Mesenchymal stem cell (in vitro differentiated cells and primary cell): Measurements from ENCODE around the gene PKNOX2.
A peak's percentile ranks its signal among the peaks of the same experiment; 100 is the strongest.

Experiments used
- DNase-seq: peaks from one replicate; pipeline ENCODE4 v3.0.0-alpha.2; 2013
- H2AFZ ChIP-seq: one replicate; pipeline ENCODE4 v1.6.1; 2013; ENCODE audit warnings: low read depth, mild to moderate bottlenecking, control low read depth, inconsistent platforms, low read length, moderate library complexity
- H2AK5ac ChIP-seq: 2 replicates; pipeline ENCODE4 v1.6.1; 2013; ENCODE audit warnings: low read length, moderate library complexity, mild to moderate bottlenecking, inconsistent platforms; ENCODE audit not compliant: severe bottlenecking
- H2BK120ac ChIP-seq: one replicate; pipeline ENCODE4 v1.6.1; 2013; ENCODE audit warnings: low read depth, mild to moderate bottlenecking, inconsistent platforms, low read length, moderate library complexity
- H2BK12ac ChIP-seq, 2 experiments: one replicate each; pipeline ENCODE4 v1.6.1; 2013; ENCODE audit warnings: inconsistent platforms in 2 of 2, low read length in 2 of 2, mild to moderate bottlenecking in 2 of 2, moderate library complexity in 2 of 2, control low read depth in 1 of 2
- H2BK15ac ChIP-seq: one replicate; pipeline ENCODE4 v1.6.1; 2013; ENCODE audit warnings: mild to moderate bottlenecking, low read depth, inconsistent platforms; ENCODE audit not compliant: poor library complexity, severe bottlenecking
- H2BK5ac ChIP-seq: 2 replicates; pipeline ENCODE4 v1.6.1; 2013; ENCODE audit warnings: low read depth, mild to moderate bottlenecking, low read length, control low read depth, inconsistent platforms; ENCODE audit not compliant: poor library complexity, severe bottlenecking
- H3K14ac ChIP-seq, 2 experiments: one replicate each; pipeline ENCODE4 v1.6.1; 2013; ENCODE audit warnings: inconsistent platforms in 2 of 2, low read length in 2 of 2, control low read depth in 1 of 2, mild to moderate bottlenecking in 1 of 2, moderate library complexity in 1 of 2
- H3K18ac ChIP-seq, 2 experiments: one replicate each; pipeline ENCODE4 v1.6.1; 2013; ENCODE audit warnings: inconsistent platforms in 2 of 2, low read length in 2 of 2, control low read depth in 1 of 2, low read depth in 1 of 2, mild to moderate bottlenecking in 1 of 2
- H3K23ac ChIP-seq, 2 experiments: one replicate each; pipeline ENCODE4 v1.6.1; 2013; ENCODE audit warnings: inconsistent platforms in 2 of 2, low read length in 2 of 2, mild to moderate bottlenecking in 2 of 2, moderate library complexity in 2 of 2, control low read depth in 1 of 2
- H3K27ac ChIP-seq: 2 replicates; pipeline ENCODE4 v1.5.1; 2013; ENCODE audit warnings: mild to moderate bottlenecking, moderate library complexity, low read length, control low read depth, inconsistent platforms; ENCODE audit not compliant: poor library complexity, severe bottlenecking
- H3K27me3 ChIP-seq, 2 experiments: 2 replicates each; pipeline versions ENCODE4 v1.6.1 to v1.7.0; 2013; ENCODE audit warnings: low read length in 2 of 2, mild to moderate bottlenecking in 2 of 2, moderate library complexity in 2 of 2, control low read depth in 1 of 2, inconsistent platforms in 1 of 2; ENCODE audit not compliant: control insufficient read depth in 1 of 2, insufficient read depth in 1 of 2
- H3K36me3 ChIP-seq, 2 experiments: 2 replicates each; pipeline versions ENCODE4 v1.6.1 to v1.7.0; 2013; ENCODE audit warnings: low read length in 2 of 2, control low read depth in 1 of 2, inconsistent platforms in 1 of 2, low read depth in 1 of 2, mild to moderate bottlenecking in 1 of 2; ENCODE audit not compliant: insufficient read depth in 2 of 2, control insufficient read depth in 1 of 2
- H3K4ac ChIP-seq, 2 experiments: one replicate each; pipeline ENCODE4 v1.6.1; 2013; ENCODE audit warnings: inconsistent platforms in 2 of 2, low read length in 2 of 2, mild to moderate bottlenecking in 2 of 2, moderate library complexity in 2 of 2, control low read depth in 1 of 2, low read depth in 1 of 2
- H3K4me1 ChIP-seq: 2 replicates; pipeline ENCODE4 v1.6.1; 2013; ENCODE audit warnings: low read depth, low read length, control low read depth; ENCODE audit not compliant: control insufficient read depth, insufficient read depth
- H3K4me2 ChIP-seq: 2 replicates; pipeline ENCODE4 v1.6.1; 2013; ENCODE audit warnings: low read length, mild to moderate bottlenecking, inconsistent platforms; ENCODE audit not compliant: poor library complexity, severe bottlenecking
- H3K4me3 ChIP-seq, 2 experiments: 2 replicates each; pipeline versions ENCODE4 v1.5.1 to v1.7.0; 2013; ENCODE audit warnings: low read length in 2 of 2, mild to moderate bottlenecking in 2 of 2, control low read depth in 1 of 2, low read depth in 1 of 2; ENCODE audit not compliant: insufficient read depth in 1 of 2
- H3K79me1 ChIP-seq: replicated peaks from 2 replicates; pipeline ENCODE4 v1.6.1; 2013; ENCODE audit warnings: mild to moderate bottlenecking, control low read depth, low read length, inconsistent platforms; ENCODE audit not compliant: poor library complexity, severe bottlenecking
- H3K9ac ChIP-seq: 2 replicates; pipeline ENCODE4 v1.7.0; 2013; ENCODE audit warnings: mild to moderate bottlenecking, low read length, moderate library complexity
- H3K9me3 ChIP-seq: 2 replicates; pipeline ENCODE4 v1.7.0; 2013; ENCODE audit warnings: mild to moderate bottlenecking, low read length; ENCODE audit not compliant: control insufficient read depth
- H4K8ac ChIP-seq: one replicate; pipeline ENCODE4 v1.6.1; 2013; ENCODE audit warnings: inconsistent platforms, mild to moderate bottlenecking, low read length, moderate library complexity
- H4K91ac ChIP-seq: one replicate; pipeline ENCODE4 v1.6.1; 2013; ENCODE audit warnings: mild to moderate bottlenecking, low read length, inconsistent platforms
- WGBS: methylation state at CpG from one replicate; pipeline ENCODE4 v1.1.7; 2013; ENCODE audit warnings: mixed read lengths; 5-methylcytosine and 5-hydroxymethylcytosine counted together

Gene PKNOX2

DNA sequence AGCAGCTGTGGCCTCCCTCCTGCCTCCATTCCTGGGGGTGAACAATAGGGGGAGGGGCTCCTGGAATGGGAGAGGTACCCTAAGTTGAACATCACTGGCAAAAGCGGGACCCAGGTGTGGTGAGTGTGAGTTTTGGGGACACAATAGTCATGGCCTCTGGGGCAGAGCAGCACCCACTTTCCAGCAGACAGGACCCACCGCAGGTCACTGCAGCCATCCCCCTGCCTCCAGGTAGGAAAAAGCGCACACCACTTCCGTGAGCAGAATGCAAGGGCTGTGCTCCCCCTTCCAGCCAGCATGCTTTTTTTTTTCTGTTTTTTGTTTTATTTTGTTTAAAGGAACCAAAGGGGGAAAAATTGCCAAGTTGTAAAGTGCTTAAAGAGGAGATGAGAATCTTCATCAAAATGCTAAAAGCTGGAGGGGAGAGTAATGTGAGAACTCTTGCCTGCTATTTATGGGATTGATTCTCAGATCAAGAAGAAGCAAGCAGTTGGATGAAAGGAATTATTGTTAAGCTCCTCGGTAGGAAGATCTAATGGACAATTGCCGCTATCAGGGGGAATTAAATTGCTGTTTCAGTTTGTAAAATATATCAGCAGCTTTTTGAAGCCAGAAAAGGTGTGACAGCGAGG is 178.7 kb downstream of the PKNOX2 start:
- Histone ChIP-seq H2BK12ac (peak overlapping the region in 1 of 2 experiments; percentile 21), H3K18ac (peak overlapping the region; percentile 4 to 16), H3K27me3 (peaks cover 0 to 31% of the 10 kb centered on the region in 2 experiments), H3K4me2 (no peak overlapping the region), H2AK5ac (peak overlapping the region; percentile 29), H2BK5ac (no peak overlapping the region), H3K9me3 (no peaks in the 10 kb centered on the region), H3K27ac (peak overlapping the region; percentile 19), H3K14ac (peak overlapping the region in 1 of 2 experiments; percentile 1), H4K91ac (peak overlapping the region; percentile 8), H3K23ac (no peak overlapping the region), H2BK15ac (peak overlapping the region; percentile 36), H3K9ac (no peak overlapping the region), H2AFZ (no peak overlapping the region), H3K36me3 (peaks cover 0 to 23% of the 10 kb centered on the region in 2 experiments), H3K4me3 (no peak overlapping the region), H2BK120ac (no peak overlapping the region), H3K4me1 (peaks cover 54% of the 10 kb centered on the region), H3K79me1 (peaks cover 31% of the 10 kb centered on the region), H4K8ac (no peak overlapping the region), H3K4ac (peak overlapping the region in 1 of 2 experiments; percentile 58)
- no peak for DNase-seq
- WGBS = 78% methylated on average over 7 of the region's 7 CpGs

DNA sequence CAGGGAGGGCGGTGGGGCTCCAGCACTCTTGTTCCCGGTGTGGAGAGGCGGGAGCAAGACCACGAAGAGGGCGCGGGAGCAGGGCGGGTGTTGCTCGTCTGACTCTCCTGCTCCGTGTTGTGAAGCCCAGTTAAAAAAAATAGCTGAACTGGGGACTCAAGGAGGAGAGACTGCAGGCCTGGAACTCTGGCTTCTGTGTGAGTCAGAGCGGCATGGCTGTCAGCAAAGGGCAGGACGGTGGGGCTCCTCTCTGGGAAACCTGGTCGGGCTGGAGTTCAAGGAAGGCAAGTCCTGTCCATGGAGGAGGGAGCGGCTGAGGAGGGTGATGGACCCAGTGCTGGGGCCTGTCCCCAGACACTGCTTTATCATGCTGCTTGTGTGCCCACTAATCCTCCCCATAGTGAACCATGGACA is 179.2 kb downstream of the PKNOX2 start:
- 10% methylated on average over 12 of the region's 13 CpGs for WGBS
- Histone ChIP-seq H2BK120ac (no peak overlapping the region), H2BK5ac (no peak overlapping the region), H2BK12ac (peak overlapping the region in 1 of 2 experiments; percentile 8), H3K27me3 (peaks cover 0 to 30% of the 10 kb centered on the region in 2 experiments), H3K18ac (peak overlapping the region; percentile 38 to 46), H3K4ac (no peak overlapping the region), H4K8ac (no peak overlapping the region), H3K4me1 (peaks cover 57% of the 10 kb centered on the region), H3K4me3 (no peak overlapping the region), H3K9me3 (no peaks in the 10 kb centered on the region), H2BK15ac (no peak overlapping the region), H3K27ac (peak overlapping the region; percentile 19), H2AFZ (no peak overlapping the region), H3K79me1 (peaks cover 34% of the 10 kb centered on the region), H3K36me3 (peaks cover 0 to 18% of the 10 kb centered on the region in 2 experiments), H3K4me2 (no peak overlapping the region), H4K91ac (no peak overlapping the region), H2AK5ac (peak overlapping the region; percentile 81), H3K9ac (no peak overlapping the region), H3K14ac (no peak overlapping the region), H3K23ac (no peak overlapping the region)
- DNase-seq = peak; percentile 81

DNA sequence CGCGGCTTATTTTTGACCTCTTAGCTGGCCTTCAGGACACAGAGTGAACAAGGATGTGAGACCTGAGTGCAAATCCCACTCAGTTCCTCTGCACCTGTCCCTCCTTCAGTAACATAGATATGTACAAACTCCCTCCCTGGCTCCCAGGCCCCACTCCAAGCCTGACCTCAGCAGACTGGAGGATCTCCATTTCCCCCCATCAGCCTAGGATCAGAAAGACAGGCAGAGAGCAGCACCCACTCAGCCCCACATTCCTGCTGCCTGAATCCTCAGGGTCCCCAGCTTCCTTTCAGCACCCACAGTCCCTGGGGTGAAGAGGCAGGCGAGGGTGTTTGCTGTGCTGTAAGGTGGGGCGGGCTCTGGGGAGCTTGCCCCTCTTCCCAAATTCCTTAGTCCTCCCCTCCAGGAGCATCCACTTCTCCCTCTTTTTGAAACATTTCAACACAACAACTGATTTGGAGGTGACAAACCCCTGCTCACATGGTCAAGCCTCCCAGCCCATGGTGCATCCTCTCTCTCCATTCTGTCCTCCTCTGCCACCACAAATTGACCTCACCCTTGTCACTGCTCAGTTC is 180.4 kb downstream of the PKNOX2 start:
- H2BK15ac ChIP-seq = no peak overlapping the region
- no peak for DNase-seq
- H2BK120ac ChIP-seq = no peak overlapping the region
- peak overlapping the region; percentile 68 for H3K27ac ChIP-seq
- no peaks in the 10 kb centered on the region for H3K9me3 ChIP-seq
- no peak overlapping the region for H4K8ac ChIP-seq
- H3K4ac ChIP-seq = no peak overlapping the region
- H3K36me3 ChIP-seq = peaks cover 0 to 15% of the 10 kb centered on the region in 2 experiments
- H2BK12ac ChIP-seq = peak overlapping the region in 1 of 2 experiments; percentile 17
- 97% methylated on average over 4 of the region's 4 CpGs for WGBS
- peak overlapping the region; percentile 33 for H2BK5ac ChIP-seq
- no peak overlapping the region for H2AFZ ChIP-seq
- peak overlapping the region; percentile 81 for H2AK5ac ChIP-seq
- H3K4me1 ChIP-seq = peaks cover 59% of the 10 kb centered on the region
- H3K4me3 ChIP-seq = no peak overlapping the region
- H3K4me2 ChIP-seq = no peak overlapping the region
- no peak overlapping the region for H3K9ac ChIP-seq
- H3K14ac ChIP-seq = no peak overlapping the region
- H3K23ac ChIP-seq = no peak overlapping the region
- peaks cover 34% of the 10 kb centered on the region for H3K79me1 ChIP-seq
- no peak overlapping the region for H4K91ac ChIP-seq
- peaks cover 0 to 41% of the 10 kb centered on the region in 2 experiments for H3K27me3 ChIP-seq
- no peak overlapping the region for H3K18ac ChIP-seq

DNA sequence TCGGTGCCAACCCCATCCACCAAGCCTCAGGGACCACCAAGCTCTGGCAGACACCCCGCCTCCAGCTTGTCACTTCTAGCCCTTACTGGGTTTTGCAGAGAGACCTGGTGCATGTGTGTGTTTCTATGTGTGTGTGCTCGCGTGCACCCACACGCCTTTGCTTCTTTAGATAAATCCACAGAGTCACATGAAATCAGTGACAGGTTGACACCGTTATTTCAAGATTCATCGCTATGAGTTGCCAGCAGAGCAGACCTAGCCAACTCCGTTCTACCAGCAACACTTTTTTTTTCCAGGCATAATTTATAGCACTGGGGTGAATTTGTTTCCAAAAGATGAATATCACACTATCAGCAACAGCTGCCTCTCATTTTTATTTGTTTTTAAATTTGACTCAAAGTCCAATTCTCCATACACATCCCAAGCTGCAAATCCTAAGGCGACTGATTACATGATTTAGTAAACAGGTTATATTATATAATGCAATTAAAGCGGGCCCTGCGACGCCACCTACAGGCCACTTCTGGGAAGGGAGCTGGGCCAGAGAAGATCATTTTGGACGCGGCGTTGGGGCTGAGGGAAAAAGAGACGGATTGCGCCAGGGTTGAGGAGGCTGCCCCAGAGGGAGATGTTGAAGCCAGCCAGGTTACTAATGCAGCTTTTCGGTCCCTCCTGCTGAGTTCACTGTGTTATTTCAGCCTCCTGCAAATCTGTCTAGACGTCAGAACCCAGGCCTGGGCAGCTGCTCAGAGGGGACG is 181.0 kb downstream of the PKNOX2 start:
- Histone ChIP-seq H3K23ac (no peak overlapping the region), H3K4me3 (no peak overlapping the region), H3K9me3 (no peaks in the 10 kb centered on the region), H2BK5ac (peak overlapping the region; percentile 33), H3K27me3 (peaks cover 0 to 44% of the 10 kb centered on the region in 2 experiments), H3K4me2 (no peak overlapping the region), H3K4ac (no peak overlapping the region), H3K18ac (no peak overlapping the region), H3K36me3 (peaks cover 0 to 17% of the 10 kb centered on the region in 2 experiments), H2AK5ac (peak overlapping the region; percentile 67), H4K8ac (no peak overlapping the region), H3K14ac (no peak overlapping the region), H3K79me1 (peaks cover 31% of the 10 kb centered on the region), H2BK120ac (no peak overlapping the region), H3K4me1 (peaks cover 61% of the 10 kb centered on the region), H3K27ac (peak overlapping the region; percentile 89), H2BK12ac (peak overlapping the region in 1 of 2 experiments; percentile 17), H2BK15ac (no peak overlapping the region), H4K91ac (no peak overlapping the region), H3K9ac (no peak overlapping the region), H2AFZ (no peak overlapping the region)
- DNase-seq = peak; percentile 72
- 33% methylated on average over 18 of the region's 20 CpGs for WGBS
